LNCAP (cell line): ENCODE results near the gene TNS1.

ENCODE experiments used
- TF ChIP-seq, protein P1 (sequence below): fragments of 450-650 bp; IDR thresholded peaks from 2 replicates; pipeline ENCODE4 v1.5.1; 2017; ENCODE audit warnings: mild to moderate bottlenecking

TNS1 gene

GRCh38 chr2:217825469-217826235 is 177.1 kb downstream of the TNS1 start:
- TF ChIP-seq, protein P1, sequence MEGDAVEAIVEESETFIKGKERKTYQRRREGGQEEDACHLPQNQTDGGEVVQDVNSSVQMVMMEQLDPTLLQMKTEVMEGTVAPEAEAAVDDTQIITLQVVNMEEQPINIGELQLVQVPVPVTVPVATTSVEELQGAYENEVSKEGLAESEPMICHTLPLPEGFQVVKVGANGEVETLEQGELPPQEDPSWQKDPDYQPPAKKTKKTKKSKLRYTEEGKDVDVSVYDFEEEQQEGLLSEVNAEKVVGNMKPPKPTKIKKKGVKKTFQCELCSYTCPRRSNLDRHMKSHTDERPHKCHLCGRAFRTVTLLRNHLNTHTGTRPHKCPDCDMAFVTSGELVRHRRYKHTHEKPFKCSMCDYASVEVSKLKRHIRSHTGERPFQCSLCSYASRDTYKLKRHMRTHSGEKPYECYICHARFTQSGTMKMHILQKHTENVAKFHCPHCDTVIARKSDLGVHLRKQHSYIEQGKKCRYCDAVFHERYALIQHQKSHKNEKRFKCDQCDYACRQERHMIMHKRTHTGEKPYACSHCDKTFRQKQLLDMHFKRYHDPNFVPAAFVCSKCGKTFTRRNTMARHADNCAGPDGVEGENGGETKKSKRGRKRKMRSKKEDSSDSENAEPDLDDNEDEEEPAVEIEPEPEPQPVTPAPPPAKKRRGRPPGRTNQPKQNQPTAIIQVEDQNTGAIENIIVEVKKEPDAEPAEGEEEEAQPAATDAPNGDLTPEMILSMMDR: no peak

- TF ChIP-seq, protein P1: no peak
Measured at GRCh38 chr2:217824223-217824622, 178.6 kb downstream of the TNS1 start.

DNA sequence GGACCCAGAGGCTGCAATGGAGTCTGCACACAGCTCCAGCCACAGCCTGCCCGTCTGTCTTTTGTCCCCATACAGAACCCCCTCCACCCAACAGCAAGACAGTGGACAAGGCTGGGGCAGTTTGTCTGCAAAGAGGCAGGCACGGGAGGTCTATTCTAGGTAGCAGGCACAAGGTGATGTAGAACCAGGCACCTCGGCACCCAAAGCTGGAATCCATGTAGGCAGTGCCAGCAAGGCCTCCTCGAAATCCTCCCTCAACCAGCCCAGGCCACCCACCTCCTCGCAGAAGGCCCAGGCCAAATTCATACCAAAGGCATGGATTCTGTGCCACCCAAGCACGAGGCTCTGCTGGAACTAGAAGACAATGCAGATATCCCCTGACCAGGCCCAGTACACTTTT is 179.2 kb downstream of the TNS1 start:
- TF ChIP-seq, protein P1: no peak

DNA sequence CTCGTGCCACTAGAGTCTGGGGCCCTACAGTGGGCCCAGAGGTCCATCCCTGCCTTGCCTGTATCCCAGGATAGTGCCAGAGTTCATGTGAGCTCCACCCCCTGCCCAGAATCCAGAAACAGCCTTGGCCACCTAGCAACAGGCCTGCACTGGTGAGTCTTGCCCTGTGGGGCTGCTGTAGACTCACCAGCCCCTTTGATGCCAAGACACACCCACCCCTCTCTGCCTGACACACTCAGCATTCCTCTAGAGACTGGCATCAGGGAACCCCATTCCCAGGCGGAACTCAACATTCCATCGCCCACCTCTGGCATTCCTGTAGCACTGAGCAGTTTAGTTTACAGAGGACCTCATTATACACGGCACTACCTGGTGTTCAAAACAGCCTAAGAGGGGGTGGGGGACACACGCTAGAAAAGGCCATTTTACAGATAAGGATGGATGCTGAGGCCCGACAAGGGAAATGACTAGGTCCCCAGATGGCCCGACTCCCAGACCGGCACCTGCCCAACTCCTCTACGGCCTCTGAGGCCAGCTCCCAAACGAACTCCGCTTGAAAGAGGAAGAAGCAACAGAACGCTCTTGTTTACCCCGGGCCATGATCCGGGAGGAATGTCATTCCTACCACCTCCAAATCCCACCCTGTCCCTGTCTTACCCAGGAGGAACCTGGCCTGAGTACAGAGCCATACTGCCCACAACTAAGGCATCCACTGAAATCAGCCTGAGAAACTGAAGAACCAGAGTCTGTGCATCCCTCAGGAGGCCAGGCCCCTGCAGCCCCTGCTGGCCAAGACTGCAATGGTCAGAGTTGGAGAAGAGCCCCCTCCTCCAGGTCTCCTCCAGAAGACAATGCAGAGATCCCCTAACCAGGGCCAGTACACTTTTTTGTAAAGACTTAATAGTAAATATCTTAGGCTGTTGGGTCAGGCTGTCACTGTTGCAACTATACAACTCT is 180.2 kb downstream of the TNS1 start:
- TF ChIP-seq, protein P1: no peak

DNA sequence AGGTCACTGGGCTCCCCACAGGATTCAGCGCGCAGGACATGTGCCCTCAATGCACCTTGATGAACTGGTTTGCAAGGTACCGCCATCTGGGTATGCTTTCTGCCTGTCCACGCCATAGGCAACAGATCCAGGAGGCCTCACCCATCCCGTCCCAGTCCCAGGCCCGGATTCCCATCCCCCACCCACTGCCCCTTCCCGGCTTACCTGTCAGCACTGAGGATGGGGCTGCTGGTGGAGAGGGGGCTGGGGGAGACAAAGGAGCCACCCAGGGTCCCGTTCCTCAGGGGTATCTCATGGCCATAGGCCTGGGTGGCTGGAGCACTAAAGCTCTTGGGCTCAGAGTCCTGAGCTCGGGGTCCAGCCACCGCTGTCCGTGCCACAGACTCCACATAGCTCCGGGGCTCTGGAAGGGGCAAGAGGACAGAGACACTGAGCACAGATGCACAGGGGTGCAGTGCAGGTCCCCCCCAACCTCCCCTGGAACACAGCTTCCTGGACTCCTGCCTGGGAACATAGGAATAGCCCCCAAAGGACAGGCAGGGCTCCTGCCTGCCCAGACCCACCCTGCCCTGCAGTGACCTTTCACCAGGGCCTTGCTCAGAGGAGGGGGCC is 181.2 kb downstream of the TNS1 start:
- TF ChIP-seq, protein P1: no peak

DNA sequence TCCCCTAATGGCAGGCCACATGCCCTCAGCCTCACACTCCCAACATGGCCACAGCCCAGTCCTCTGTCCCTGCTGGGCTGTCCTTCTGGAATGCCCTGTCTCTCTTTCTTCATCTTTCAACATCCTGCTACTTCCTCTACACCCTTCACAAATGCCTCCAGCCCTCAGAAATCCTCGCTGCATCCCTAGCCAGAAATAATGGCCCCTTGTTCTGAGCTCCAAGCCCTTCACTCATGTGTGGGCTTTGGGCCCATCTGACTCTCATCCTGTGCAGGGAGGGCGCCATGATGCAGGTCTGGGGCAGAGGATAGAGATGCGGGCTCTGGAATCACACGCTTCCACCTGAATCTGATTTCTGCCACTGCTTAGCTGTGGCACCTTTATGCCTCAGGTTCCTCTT is 181.9 kb downstream of the TNS1 start:
- TF ChIP-seq, protein P1: no peak

DNA sequence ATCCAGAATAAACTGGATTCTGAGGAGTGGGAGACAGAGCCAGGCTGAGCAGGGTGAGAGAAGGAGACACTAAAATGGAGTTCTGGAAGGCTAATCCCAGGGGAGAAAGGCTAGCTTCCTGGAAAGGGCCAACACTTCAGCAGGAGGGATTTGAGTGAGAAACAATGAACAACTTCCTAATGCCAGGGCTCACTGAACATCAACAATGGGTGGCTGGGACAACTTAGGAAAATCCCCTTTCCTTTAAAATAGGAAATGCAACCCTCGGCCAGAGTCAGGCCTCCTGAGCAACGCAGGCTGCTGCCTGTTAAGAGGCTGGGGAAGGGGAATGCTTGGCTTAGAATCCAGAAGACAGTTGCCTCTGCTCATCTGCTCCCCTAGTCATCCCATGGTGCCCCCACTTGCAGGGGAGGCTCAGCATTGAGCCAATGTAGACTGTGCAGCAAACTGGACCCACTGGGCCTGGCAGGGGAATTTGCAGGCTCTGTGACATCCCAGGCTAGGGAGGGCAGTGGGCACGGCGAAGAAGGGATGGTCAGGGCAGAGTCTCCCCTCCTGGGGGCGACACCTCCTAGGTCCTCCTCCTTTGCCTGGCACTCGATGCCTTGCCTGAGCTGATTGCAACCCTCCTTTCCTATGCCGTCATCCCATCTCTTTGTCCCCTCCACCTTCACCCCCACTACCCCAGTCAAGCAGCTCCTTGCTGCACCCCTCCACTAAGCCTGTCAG is 182.5 kb downstream of the TNS1 start:
- TF ChIP-seq, protein P1: no peak
